K562 (cell line): ENCODE data around the gene RAI2. TPM values are rescaled to one million over a fixed set of nuclear protein-coding genes. Genes with fewer than 3 reads are reported as not detected.

Source experiments
- ATAC-seq: fragments of 200-7000 bp; cut with Tn5 transposase; 3 replicates; pipeline ENCODE4 v1.9.1; 2020; ENCODE audit warnings: moderate library complexity
- BruUV-seq: library from RNA; stranded (reverse); fragments of 400-500 nt; replicated peaks from 2 replicates; lab custom pipeline; 2021; lab: Mats Ljungman, UMichigan
- CTCF ChIA-PET: fragments of 300-600 bp; formaldehyde crosslinking; extraction: SDS; loops from one replicate; lab custom pipeline; 2021; ENCODE audit warnings: low intra/inter-chr PET ratio; lab: Yijun Ruan, JAX
- POLR2A ChIA-PET: fragments of 300-600, 350-650 bp; sonication (Branson Sonifier 250); formaldehyde crosslinking; extraction: SDS; loops from one replicate; lab custom pipeline; 2021; ENCODE audit warnings: antibody characterized with exemption, inconsistent platforms; lab: Yijun Ruan, JAX
- DNase-seq, 4 experiments: peaks; one replicate each; pipeline versions ENCODE4 v3.0.0 to v3.0.0-alpha.2; 2011 to 2018; ENCODE audit warnings: low spot score in 3 of 4, mixed read lengths in 3 of 4; ENCODE audit errors: extremely low read depth in 1 of 4
- FAIRE-seq: peaks from 2 replicates; lab custom pipeline; 2011; peaks lifted over from hg19 to GRCh38; lab: Jason Lieb, UNC
- H2AFZ ChIP-seq: 2 replicates; pipeline ENCODE4 v1.6.0; 2011; ENCODE audit warnings: low read depth, low read length, control low read depth, inconsistent platforms
- H3K27ac ChIP-seq: fragments of 200-600 bp; 3 replicates; pipeline ENCODE4 v1.8.0; 2011; ENCODE audit warnings: low read depth, mild to moderate bottlenecking, control low read depth, inconsistent platforms, low read length, moderate library complexity, mixed read lengths; ENCODE audit errors: extremely low read depth
- H3K27me3 ChIP-seq, 2 experiments: fragments of 300-600 bp in 1 of 2; 2 replicates in 1 of 2; 3 replicates in 1 of 2; pipeline versions ENCODE4 v1.6.0 to v1.8.0; 2011; ENCODE audit warnings: inconsistent platforms in 2 of 2, low read length in 2 of 2, mild to moderate bottlenecking in 1 of 2, mixed read lengths in 1 of 2, moderate library complexity in 1 of 2; ENCODE audit not compliant: control insufficient read depth in 2 of 2, insufficient read depth in 2 of 2
- H3K36me3 ChIP-seq: fragments of 300-600 bp; 3 replicates; pipeline ENCODE4 v1.8.0; 2011; ENCODE audit warnings: mild to moderate bottlenecking, low read length, inconsistent platforms; ENCODE audit not compliant: control insufficient read depth, insufficient read depth
- H3K4me1 ChIP-seq, 2 experiments: fragments of 200-600 bp in 1 of 2; replicated peaks in 1 of 2; 2 replicates in 1 of 2; 3 replicates in 1 of 2; pipeline versions ENCODE4 v1.5.1 to v1.8.0; 2011; ENCODE audit warnings: inconsistent platforms in 2 of 2, low read length in 2 of 2, mild to moderate bottlenecking in 1 of 2, mixed read lengths in 1 of 2, moderate library complexity in 1 of 2; ENCODE audit not compliant: control insufficient read depth in 2 of 2, insufficient read depth in 2 of 2
- H3K4me2 ChIP-seq: 2 replicates; pipeline ENCODE4 v1.6.1; 2011; ENCODE audit warnings: low read length, control low read depth, inconsistent platforms, mixed read lengths; ENCODE audit not compliant: insufficient read depth
- H3K4me3 ChIP-seq: fragments of 200-600 bp; sonication (generic), shearing (Covaris generic); 2 replicates; pipeline ENCODE4 v1.5.1; 2016; ENCODE audit warnings: control low read depth, inconsistent platforms
- H3K79me2 ChIP-seq: fragments of 200-600 bp; 3 replicates; pipeline ENCODE4 v1.8.0; 2011; ENCODE audit warnings: low read length, inconsistent platforms; ENCODE audit not compliant: control insufficient read depth, insufficient read depth
- H3K9ac ChIP-seq, 2 experiments: 2 replicates each; pipeline versions ENCODE4 v1.6.0 to v1.6.1; 2011; ENCODE audit warnings: low read depth in 2 of 2, low read length in 2 of 2, control low read depth in 1 of 2, inconsistent platforms in 1 of 2, mild to moderate bottlenecking in 1 of 2, mixed read lengths in 1 of 2; ENCODE audit not compliant: insufficient read depth in 1 of 2
- H3K9me1 ChIP-seq: one replicate; pipeline ENCODE4 v1.6.0; 2011; ENCODE audit warnings: inconsistent platforms, mild to moderate bottlenecking, low read length, moderate library complexity; ENCODE audit not compliant: control insufficient read depth, insufficient read depth
- H3K9me3 ChIP-seq: replicated peaks from 2 replicates; pipeline ENCODE4 v1.5.1; 2011; ENCODE audit warnings: low read depth, low read length, inconsistent platforms; ENCODE audit not compliant: control insufficient read depth, insufficient read depth
- H4K20me1 ChIP-seq: replicated peaks from 2 replicates; pipeline ENCODE4 v1.6.1; 2011; ENCODE audit warnings: low read length, inconsistent platforms, mixed read lengths; ENCODE audit not compliant: control insufficient read depth, insufficient read depth
- AFF1 ChIP-seq, 2 experiments: fragments of 450-650 bp; IDR thresholded peaks; 2 replicates each; pipeline ENCODE4 v1.6.1; 2018; ENCODE audit warnings: mild to moderate bottlenecking in 2 of 2, low read depth in 1 of 2; ENCODE audit not compliant: partially characterized antibody in 2 of 2
- BCL6 ChIP-seq: fragments of 250-450 bp; sonication (Bioruptor Pico); IDR thresholded peaks from 2 replicates; pipeline ENCODE4 v1.4.0; 2020
- DMBX1 ChIP-seq: fragments of 250-450 bp; sonication (Bioruptor Pico); IDR thresholded peaks from 2 replicates; pipeline ENCODE4 v1.8.0; 2022; ENCODE audit warnings: inconsistent platforms, mild to moderate bottlenecking, moderate library complexity, borderline replicate concordance
- HNRNPUL1 ChIP-seq: fragments of 200-400 bp; formaldehyde crosslinking; IDR thresholded peaks from 2 replicates; pipeline ENCODE4 v1.6.1; 2017; ENCODE audit warnings: low read length
- KDM1A ChIP-seq, 2 experiments: fragments of 450-650 bp; IDR thresholded peaks; 2 replicates each; pipeline ENCODE4 v1.6.1; 2016; ENCODE audit warnings: mild to moderate bottlenecking in 2 of 2
- MTA3 ChIP-seq: fragments of 450-650 bp; formaldehyde crosslinking; IDR thresholded peaks from 2 replicates; pipeline ENCODE4 v1.6.1; 2017; ENCODE audit warnings: mild to moderate bottlenecking, borderline replicate concordance
- PRPF4 ChIP-seq: fragments of 200-400 bp; formaldehyde crosslinking; IDR thresholded peaks from one replicate; pipeline ENCODE4 v1.6.1; 2017; ENCODE audit warnings: low read length, low read depth, mild to moderate bottlenecking; ENCODE audit not compliant: insufficient read depth, poor library complexity, severe bottlenecking
- STAG1 ChIP-seq: sonication (generic); formaldehyde crosslinking; IDR thresholded peaks from 2 replicates; pipeline ENCODE4 v1.5.0; 2020; ENCODE audit warnings: missing genetic modification reagents, borderline replicate concordance
- ZBTB49 ChIP-seq: sonication (generic); formaldehyde crosslinking; IDR thresholded peaks from 2 replicates; pipeline ENCODE4 v1.8.0; 2022; ENCODE audit warnings: missing genetic modification reagents, mild to moderate bottlenecking, borderline replicate concordance
- ZSCAN32 ChIP-seq: fragments of 450-650 bp; formaldehyde crosslinking; IDR thresholded peaks from 2 replicates; pipeline ENCODE4 v1.4.0; 2020; ENCODE audit warnings: mild to moderate bottlenecking, moderate library complexity
- WGBS: fragments of 100-300 bp; shearing (Covaris generic); methylation state at CpG from one replicate; pipeline ENCODE4 v1.1.6; 2016; ENCODE audit warnings: low coverage, mixed read lengths; ENCODE audit not compliant: insufficient coverage; ENCODE audit errors: missing lambda C conversion rate; 5-methylcytosine and 5-hydroxymethylcytosine counted together
- in situ Hi-C: fragments of 300-500 bp; cut with MboI; formaldehyde crosslinking; loops from 4 replicates; pipeline ENCODE4 v1.15.0; 2018; ENCODE audit warnings: inconsistent platforms, mixed read lengths
- intact Hi-C: fragments of 100-400 bp; cut with micrococcal nuclease; formaldehyde crosslinking; loops from 2 replicates; pipeline ENCODE4 v1.14.2; 2022
- polyA plus RNA-seq, 8 experiments: library from polyadenylated mRNA; depleted of rRNA in 4 of 8; stranded (reverse) in 5 of 8; unstranded in 3 of 8; fragments of >200 nt; fragmentation: Nextera tagmentation in 2 of 8; fragmentation: Illumina TruSeq in 1 of 8; extraction: Ambion mirVana in 2 of 8; extraction: Trizol in 1 of 8; gene quantifications; 2 replicates each; pipeline versions ENCODE4 v1.2.1 to v1.2.3, GENCODE V29; 2011 to 2014; ENCODE audit warnings: inconsistent platforms in 1 of 8, missing spikeins in 1 of 8
- total RNA-seq, 7 experiments: library from RNA; depleted of rRNA in 6 of 7; stranded (reverse); fragments of >200 nt in 6 of 7; fragmentation: Illumina TruSeq in 2 of 7; extraction: Trizol in 2 of 7; gene quantifications; 2 replicates each; pipeline versions ENCODE4 v1.2.1 to v1.2.3, GENCODE V29; 2011 to 2021; ENCODE audit warnings: low replicate concordance in 1 of 7

Gene RAI2
- total and polyA plus RNA-seq, 9 of the 15 experiments (the other 6 are each of a cell fraction or from before 2014, with no cell fraction given) = not detected

- Histone ChIP-seq H3K27me3 (0 out of 5 replicates have a peak, but pooled peaks cover 0 to 6% of the 10 kb centered on the region in 2 experiments), H3K27ac (no peak overlapping the region), H3K9me3 (no peaks in the 10 kb centered on the region), H3K9me1 (no peaks in the 10 kb centered on the region), H3K9ac (no peak overlapping the region), H3K4me2 (no peak overlapping the region), H2AFZ (no peak overlapping the region), H3K79me2 (no peaks in the 10 kb centered on the region), H3K4me1 (no peaks in the 10 kb centered on the region), H3K4me3 (no peak overlapping the region), H4K20me1 (no peaks in the 10 kb centered on the region), H3K36me3 (no peaks in the 10 kb centered on the region)
- ATAC-seq = no peak
- DNase-seq = no peak
- ChIA-PET POLR2A (interaction anchor here (0.5 kb wide), 1 partner anchor 18 kb away, joined by 3 read pairs; no protein-coding TSS in a partner anchor), CTCF (no interaction called here)
- TF ChIP-seq DMBX1 (CRISPR knock-in tag) = no peak
- TF ChIP-seq ZSCAN32 = no peak
- TF ChIP-seq STAG1 (CRISPR knock-in tag) = no peak
- no peak for FAIRE-seq
- intact Hi-C loops (no loop called here), in situ Hi-C loops (no loop called here)
- WGBS = 0% methylated on average over 2 of the region's 4 CpGs
- no TSS peak for BruUV-seq
Observed at GRCh38 chrX:17803449-17803848, 57.6 kb downstream of the RAI2 start.

- POLR2A ChIA-PET = no interaction called here
- WGBS = 7% methylated on average over 5 of the region's 7 CpGs
- TF ChIP-seq KDM1A (IDR thresholded peaks at IDR 0.05) = no peak
- no peak for TF ChIP-seq MTA3
- no peak for TF ChIP-seq ZBTB49
- no peak for TF ChIP-seq HNRNPUL1
- TF ChIP-seq AFF1 (IDR thresholded peaks at IDR 0.05; ENCODE audit: low read depth in 1 of 2, partially characterized antibody in 2 of 2) = no peak
- TF ChIP-seq PRPF4 = no peak
- TF ChIP-seq BCL6 (CRISPR knock-in tag) = no peak
Observed at GRCh38 chrX:17802756-17803155, 58.3 kb downstream of the RAI2 start.

More at GRCh38 chrX:17802756-17803155, 58.3 kb downstream of the RAI2 start:
- CTCF ChIA-PET = no interaction called here
- H2AFZ ChIP-seq = no peak overlapping the region
- H3K27me3 ChIP-seq = 0 out of 5 replicates have a peak, but pooled peaks cover 0 to 8% of the 10 kb centered on the region in 2 experiments
- intact Hi-C loops = no loop called here
- no peak overlapping the region for H3K27ac ChIP-seq
- no peaks in the 10 kb centered on the region for H4K20me1 ChIP-seq
- ATAC-seq (no peak), FAIRE-seq (no peak), DNase-seq (no peak)
- H3K9me1 ChIP-seq = no peaks in the 10 kb centered on the region
- no TSS peak for BruUV-seq
- no peaks in the 10 kb centered on the region for H3K79me2 ChIP-seq
- no peaks in the 10 kb centered on the region for H3K9me3 ChIP-seq
- H3K36me3 ChIP-seq = no peaks in the 10 kb centered on the region
- H3K4me2 ChIP-seq = no peak overlapping the region
- no peaks in the 10 kb centered on the region for H3K4me1 ChIP-seq
- no peak overlapping the region for H3K4me3 ChIP-seq
- in situ Hi-C loops = no loop called here
- H3K9ac ChIP-seq = no peak overlapping the region
